Parathyroid adenoma (tissue), 2 donors: ENCODE data around the gene RFT1.

ENCODE experiments used
- H2AFZ ChIP-seq: fragments of 300-600 bp; sonication (generic); one replicate; pipeline ENCODE4 v1.7.0; 2017; ENCODE audit warnings: antibody characterized with exemption, mild to moderate bottlenecking
- H3K27ac ChIP-seq: fragments of 300-600 bp; sonication (generic); one replicate; pipeline ENCODE4 v1.7.0; 2017
- H3K27me3 ChIP-seq: fragments of 300-600 bp; sonication (generic); one replicate; pipeline ENCODE4 v1.7.0; 2017; ENCODE audit warnings: low read length; ENCODE audit not compliant: control insufficient read depth, insufficient read depth
- H3K36me3 ChIP-seq: fragments of 300-600 bp; sonication (generic); one replicate; pipeline ENCODE4 v1.7.0; 2017; ENCODE audit warnings: low read length; ENCODE audit not compliant: control insufficient read depth, insufficient read depth
- H3K4me1 ChIP-seq: fragments of 300-600 bp; sonication (generic); one replicate; pipeline ENCODE4 v1.7.0; 2017; ENCODE audit warnings: control low read depth
- H3K4me2 ChIP-seq: fragments of 300-600 bp; sonication (generic); one replicate; pipeline ENCODE4 v1.7.0; 2017; ENCODE audit warnings: low read length
- H3K4me3 ChIP-seq: fragments of 300-600 bp; sonication (generic); one replicate; pipeline ENCODE4 v1.7.0; 2017; ENCODE audit warnings: low read depth, low read length
- H3K79me2 ChIP-seq: fragments of 300-600 bp; sonication (generic); one replicate; pipeline ENCODE4 v1.7.0; 2017; ENCODE audit warnings: control low read depth
- H3K9ac ChIP-seq: fragments of 300-600 bp; sonication (generic); one replicate; pipeline ENCODE4 v1.7.0; 2017; ENCODE audit warnings: mild to moderate bottlenecking
- H3K9me3 ChIP-seq: fragments of 300-600 bp; sonication (generic); one replicate; pipeline ENCODE4 v1.7.0; 2017; ENCODE audit warnings: low read length; ENCODE audit not compliant: control insufficient read depth
- CTCF ChIP-seq: fragments of 300-600 bp; sonication (generic); IDR thresholded peaks from one replicate; pipeline ENCODE4 v1.7.0; 2017; ENCODE audit warnings: antibody characterized with exemption, mild to moderate bottlenecking
- donor health status: primary hyperparathyroidism.

Gene RFT1

GRCh38 chr3:53074366-53074696 lies 55.9 kb downstream of the RFT1 start:
- no peak for TF ChIP-seq CTCF
- no peak overlapping the region for H3K4me3 ChIP-seq
- H3K4me1 ChIP-seq: peaks cover 11% of the 10 kb centered on the region
- no peak overlapping the region for H3K4me2 ChIP-seq
- H3K9me3 ChIP-seq: no peaks in the 10 kb centered on the region
- no peaks in the 10 kb centered on the region for H3K36me3 ChIP-seq
- no peaks in the 10 kb centered on the region for H3K27me3 ChIP-seq
- H3K27ac ChIP-seq: no peak overlapping the region
- H3K9ac ChIP-seq: no peak overlapping the region
- no peak overlapping the region for H2AFZ ChIP-seq
- H3K79me2 ChIP-seq: no peaks in the 10 kb centered on the region

- H3K79me2 ChIP-seq: no peaks in the 10 kb centered on the region
- H2AFZ ChIP-seq: peak overlapping the region; percentile 100
- H3K36me3 ChIP-seq: no peaks in the 10 kb centered on the region
- H3K4me1 ChIP-seq: peaks cover 11% of the 10 kb centered on the region
- H3K4me2 ChIP-seq: peak overlapping the region; percentile 85
- H3K4me3 ChIP-seq: no peak overlapping the region
- TF ChIP-seq CTCF: no peak
- no peaks in the 10 kb centered on the region for H3K9me3 ChIP-seq
- no peaks in the 10 kb centered on the region for H3K27me3 ChIP-seq
- H3K27ac ChIP-seq: peak overlapping the region; percentile 33
- H3K9ac ChIP-seq: no peak overlapping the region
These were observed 56.5 kb downstream of the RFT1 start for GRCh38 chr3:53073553-53074365.

- Histone ChIP-seq H3K4me2 (peak overlapping the region; percentile 85), H3K79me2 (no peaks in the 10 kb centered on the region), H3K4me3 (peak overlapping the region; percentile 66), H3K9ac (peak overlapping the region; percentile 21), H3K27ac (peak overlapping the region; percentile 33), H2AFZ (peak overlapping the region; percentile 100), H3K36me3 (no peaks in the 10 kb centered on the region), H3K27me3 (no peaks in the 10 kb centered on the region), H3K9me3 (no peaks in the 10 kb centered on the region), H3K4me1 (peaks cover 11% of the 10 kb centered on the region)
- TF ChIP-seq CTCF: peak; percentile 96
These were observed 57.3 kb downstream of the RFT1 start for GRCh38 chr3:53072653-53073552.

GRCh38 chr3:53071882-53072431 lies 58.3 kb downstream of the RFT1 start:
- Histone ChIP-seq H3K9me3 (no peaks in the 10 kb centered on the region), H3K9ac (no peak overlapping the region), H3K4me3 (no peak overlapping the region)

More at GRCh38 chr3:53071882-53072431, 58.3 kb downstream of the RFT1 start:
- H3K27me3 ChIP-seq: no peaks in the 10 kb centered on the region
- H3K79me2 ChIP-seq: no peaks in the 10 kb centered on the region
- no peak overlapping the region for H3K4me2 ChIP-seq
- peaks cover 11% of the 10 kb centered on the region for H3K4me1 ChIP-seq
- peak overlapping the region; percentile 100 for H2AFZ ChIP-seq
- no peak overlapping the region for H3K27ac ChIP-seq
- H3K36me3 ChIP-seq: no peaks in the 10 kb centered on the region
- no peak for TF ChIP-seq CTCF
